Retinal pigment epithelial cell (primary cell): ENCODE measurements around the gene STAT6.
A peak's percentile ranks its signal among the peaks of the same experiment; 100 is the strongest.

ENCODE experiments used
- DNase-seq: peaks from one replicate; pipeline ENCODE4 v3.0.0-alpha.2; 2010; ENCODE audit warnings: low read depth
- H3K4me3 ChIP-seq: 2 replicates; pipeline ENCODE4 v1.5.1; 2011; ENCODE audit warnings: mild to moderate bottlenecking, low read length, control low read depth, moderate library complexity
- TF ChIP-seq, protein P1 (sequence below): conservative IDR thresholded peaks from 2 replicates; pipeline ENCODE4 v1.5.1; 2011; ENCODE audit warnings: low read depth, low read length, control low read depth, inconsistent platforms

Gene STAT6

DNA sequence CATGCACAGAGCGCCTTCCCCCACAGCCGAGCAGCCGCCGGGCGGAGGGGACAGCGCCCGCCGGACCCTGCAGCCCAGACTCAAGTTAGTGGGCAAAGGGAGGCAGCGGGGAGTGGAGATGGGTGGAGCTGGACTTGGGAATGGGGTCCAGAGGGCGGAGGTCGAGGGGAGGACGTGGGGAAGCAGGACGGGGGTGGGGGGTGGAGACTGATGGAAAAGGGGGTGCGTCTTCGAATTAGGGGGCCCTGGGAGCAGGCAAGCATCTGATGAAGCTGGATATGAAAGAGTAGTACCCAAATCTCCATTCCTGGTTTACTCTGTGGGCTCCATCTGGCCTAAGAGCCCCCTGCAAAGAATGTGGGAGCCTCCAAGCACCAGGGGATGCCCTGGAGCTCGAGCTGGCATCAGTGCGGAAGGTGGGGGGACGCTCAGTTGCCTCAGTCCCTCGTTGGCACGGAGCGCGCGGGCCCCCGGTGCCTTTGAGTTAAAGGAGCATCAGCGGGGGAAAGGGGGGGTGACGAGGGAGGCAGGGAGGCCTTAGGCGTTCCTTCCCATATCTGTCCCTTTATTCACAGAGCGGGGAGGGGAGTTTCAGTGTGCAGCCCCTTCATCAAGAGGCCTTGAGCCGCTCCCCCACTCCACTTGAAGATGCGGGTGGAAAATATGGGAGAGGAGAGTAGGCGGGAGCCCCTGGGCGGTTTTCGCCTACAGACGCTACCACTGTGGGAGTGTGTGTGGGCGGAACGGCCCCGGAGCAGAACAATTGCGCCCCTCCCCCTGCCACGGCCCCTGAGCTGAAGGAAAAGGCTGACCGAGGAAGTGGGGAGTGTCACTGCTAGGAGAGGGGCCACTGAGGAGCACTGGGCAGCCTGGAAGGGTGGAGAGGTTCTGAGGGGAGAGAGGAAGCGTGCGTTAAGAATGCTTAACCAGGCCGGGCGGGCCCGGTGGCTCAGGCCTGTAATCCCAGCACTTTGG is 21.6 kb downstream of the STAT6 start:
- peak overlapping the region; percentile 87 for H3K4me3 ChIP-seq
- DNase-seq = no peak
- TF ChIP-seq, protein P1, sequence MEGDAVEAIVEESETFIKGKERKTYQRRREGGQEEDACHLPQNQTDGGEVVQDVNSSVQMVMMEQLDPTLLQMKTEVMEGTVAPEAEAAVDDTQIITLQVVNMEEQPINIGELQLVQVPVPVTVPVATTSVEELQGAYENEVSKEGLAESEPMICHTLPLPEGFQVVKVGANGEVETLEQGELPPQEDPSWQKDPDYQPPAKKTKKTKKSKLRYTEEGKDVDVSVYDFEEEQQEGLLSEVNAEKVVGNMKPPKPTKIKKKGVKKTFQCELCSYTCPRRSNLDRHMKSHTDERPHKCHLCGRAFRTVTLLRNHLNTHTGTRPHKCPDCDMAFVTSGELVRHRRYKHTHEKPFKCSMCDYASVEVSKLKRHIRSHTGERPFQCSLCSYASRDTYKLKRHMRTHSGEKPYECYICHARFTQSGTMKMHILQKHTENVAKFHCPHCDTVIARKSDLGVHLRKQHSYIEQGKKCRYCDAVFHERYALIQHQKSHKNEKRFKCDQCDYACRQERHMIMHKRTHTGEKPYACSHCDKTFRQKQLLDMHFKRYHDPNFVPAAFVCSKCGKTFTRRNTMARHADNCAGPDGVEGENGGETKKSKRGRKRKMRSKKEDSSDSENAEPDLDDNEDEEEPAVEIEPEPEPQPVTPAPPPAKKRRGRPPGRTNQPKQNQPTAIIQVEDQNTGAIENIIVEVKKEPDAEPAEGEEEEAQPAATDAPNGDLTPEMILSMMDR = no peak

DNA sequence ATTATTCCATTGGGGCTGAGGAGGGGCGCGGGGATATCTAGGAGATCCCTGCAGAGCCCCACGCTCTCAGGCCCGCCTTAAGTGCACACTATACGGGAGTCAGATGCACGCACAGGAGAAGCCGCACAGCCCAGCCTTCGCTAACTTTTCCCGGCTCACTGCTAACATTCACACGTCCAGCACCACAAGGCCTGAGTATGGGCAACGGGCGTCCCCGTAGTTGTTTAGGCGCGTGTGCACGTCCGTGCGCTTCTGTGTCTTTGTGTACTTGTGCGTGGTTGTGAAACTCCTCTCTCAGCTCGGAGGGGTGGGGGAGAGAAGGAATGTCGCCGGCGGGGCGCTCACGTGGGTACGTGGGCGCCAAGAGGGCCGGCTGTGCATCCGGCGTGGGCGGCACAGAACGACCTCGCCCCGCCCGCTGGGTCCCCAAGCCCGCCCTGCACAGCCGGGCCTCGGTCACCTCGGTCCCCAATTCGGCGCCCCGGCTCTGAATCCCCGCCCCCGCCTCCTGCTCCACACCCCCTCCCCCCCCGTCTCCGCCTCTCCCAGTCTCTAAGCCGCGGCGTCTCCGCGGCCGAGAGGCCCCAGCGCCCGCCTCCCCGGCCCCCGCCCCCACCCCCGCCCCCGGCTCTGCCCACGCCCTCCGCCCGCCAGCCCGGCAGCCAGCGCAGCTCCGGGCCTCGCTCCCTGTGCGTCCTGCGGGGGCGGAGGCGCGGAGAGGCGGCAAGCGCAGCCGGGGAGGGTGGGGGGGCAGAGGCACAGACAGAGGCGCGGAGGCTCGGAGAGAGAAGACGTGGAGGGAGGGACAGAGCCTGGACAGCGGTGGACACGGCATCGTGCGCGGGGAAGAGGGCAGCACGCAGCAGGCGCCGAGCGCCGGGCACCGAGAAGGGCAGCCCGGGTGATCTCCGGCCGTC is 22.6 kb downstream of the STAT6 start, which contains the start of gene NAB2:
NAB2 (plus strand) TSS at position 761 of the 917 bp plus-strand sequence. CDS start 158 bp downstream, outside the sequence.
- peak within 1 kb of the TSS; percentile 87 for H3K4me3 ChIP-seq
- TF ChIP-seq, protein P1 = no peak
- peak; percentile 84 for DNase-seq

DNA sequence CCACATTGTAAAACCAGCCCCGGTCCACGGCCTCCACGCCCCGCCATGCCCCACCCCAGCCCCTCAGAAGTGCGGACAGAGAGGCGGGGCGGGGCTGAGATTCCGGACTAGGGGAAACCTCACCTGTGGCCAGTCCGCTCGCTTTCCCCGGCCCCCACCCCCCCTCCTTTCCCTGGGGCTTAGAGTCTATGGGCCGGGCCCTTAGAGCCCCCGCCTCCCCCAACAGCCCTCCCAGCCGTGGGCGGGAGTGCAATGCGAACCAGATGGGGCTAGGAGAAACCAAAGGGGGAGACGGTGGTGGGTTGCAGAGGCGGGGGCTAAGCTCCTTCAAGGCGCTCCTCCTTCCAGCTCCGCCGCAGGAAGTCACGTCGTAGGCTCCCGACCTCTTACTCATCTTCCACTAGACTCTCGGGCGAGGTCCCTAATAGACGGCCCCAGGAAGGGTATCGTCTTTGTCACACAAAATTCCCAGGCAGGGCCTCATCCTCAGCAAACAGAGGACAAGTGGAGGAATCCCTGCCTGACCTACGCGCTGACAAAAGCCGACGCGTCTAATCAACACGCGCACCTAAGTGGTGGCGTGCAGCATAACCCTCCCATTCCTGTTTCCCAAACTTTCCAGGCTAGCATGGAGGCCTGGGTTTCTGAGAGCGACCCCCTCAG is 23.3 kb downstream of the STAT6 start:
- DNase-seq = peak; percentile 74
- TF ChIP-seq, protein P1 = no peak
- H3K4me3 ChIP-seq = peak overlapping the region; percentile 62

DNA sequence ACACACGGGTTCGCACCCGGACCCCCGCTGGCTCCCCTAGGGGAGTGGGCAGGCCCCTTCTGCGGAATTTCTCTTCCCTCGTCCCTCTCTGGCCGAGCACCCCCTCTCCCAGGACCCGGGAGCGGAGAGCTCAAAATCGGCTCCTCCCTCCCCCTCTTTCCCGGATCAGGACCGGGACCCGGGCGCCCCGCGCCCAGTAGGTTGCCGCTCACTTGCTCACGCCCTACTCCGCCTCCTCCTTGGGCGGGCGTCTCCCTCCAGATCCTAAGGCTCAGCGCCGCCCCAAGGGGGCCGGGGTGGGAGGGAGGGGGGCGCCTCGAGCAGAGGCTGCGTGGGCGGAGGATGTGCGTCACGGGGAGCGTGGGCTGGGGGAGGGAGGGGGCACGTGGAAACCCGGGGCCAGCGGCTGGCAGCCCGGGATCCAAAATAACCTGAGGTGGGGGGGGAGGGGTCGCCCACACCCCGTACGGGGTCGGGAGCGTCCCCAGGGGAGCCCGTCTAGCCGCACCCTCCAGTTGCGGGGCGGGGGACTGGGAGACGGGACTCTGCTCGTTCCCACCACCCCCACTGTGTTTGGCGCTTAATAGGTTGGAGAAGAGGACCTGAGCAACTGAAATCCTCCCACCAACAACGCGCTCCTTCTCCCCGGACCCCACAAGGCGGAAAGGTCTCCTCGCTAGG is 24.0 kb downstream of the STAT6 start:
- peak; percentile 55 for DNase-seq
- TF ChIP-seq, protein P1 = no peak
- H3K4me3 ChIP-seq = peak overlapping the region; percentile 62

DNA sequence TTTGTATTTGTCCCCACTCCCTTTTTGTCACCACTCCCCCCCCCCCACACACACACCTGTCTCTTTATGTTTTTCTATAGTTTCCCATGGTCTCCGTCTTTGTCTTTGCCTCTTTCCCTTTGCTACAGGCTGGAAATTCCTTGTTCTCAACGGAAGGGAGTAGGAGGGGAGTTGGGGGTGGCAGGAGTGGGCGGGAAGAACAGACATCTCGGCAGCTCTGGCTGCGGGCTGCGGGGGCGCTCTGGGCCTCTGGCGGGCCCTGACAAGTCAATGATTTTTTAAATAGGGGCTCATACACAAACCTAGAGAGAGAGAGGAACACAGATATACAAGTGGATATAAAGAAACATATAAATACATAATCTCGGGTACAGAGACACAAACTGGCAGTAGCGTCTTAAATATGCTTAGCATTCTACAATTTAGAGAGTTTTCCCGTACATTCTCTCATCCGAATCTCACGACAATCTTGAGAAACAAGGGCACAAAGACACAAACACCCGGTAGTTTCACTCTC is 24.6 kb downstream of the STAT6 start:
- TF ChIP-seq, protein P1 = peak; percentile 53
- DNase-seq = no peak
- H3K4me3 ChIP-seq = peak overlapping the region; percentile 62

DNA sequence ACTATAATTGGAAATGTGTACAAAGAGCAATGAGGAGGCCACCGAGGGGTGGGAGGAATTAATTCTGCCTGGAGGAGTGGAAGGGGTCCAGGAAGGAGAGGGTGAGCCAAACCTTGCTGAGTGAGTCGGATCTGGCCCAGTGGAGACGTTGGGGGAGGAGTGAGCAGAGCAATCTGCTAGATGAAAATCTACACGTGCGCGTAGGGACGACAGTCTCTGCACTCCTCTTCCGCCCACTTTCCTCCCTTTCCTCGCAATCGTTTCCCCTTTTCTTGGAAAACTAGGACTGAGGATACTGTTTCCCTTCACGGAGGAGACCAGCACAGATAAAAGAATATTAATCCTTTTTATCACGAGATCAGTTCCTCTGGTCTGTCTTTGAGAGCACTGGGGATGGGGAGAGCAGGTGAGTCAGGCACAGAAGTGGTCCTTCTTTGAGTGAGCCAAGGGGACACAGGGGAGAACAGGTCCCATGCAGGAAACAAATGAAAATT is 25.1 kb downstream of the STAT6 start:
- H3K4me3 ChIP-seq = peak overlapping the region; percentile 62
- TF ChIP-seq, protein P1 = no peak
- DNase-seq = no peak
